SKM-1 treated with dmso at 0.1 percent for 144 hours (cell line): Measurements from ENCODE around the gene NPDC1.

Experiments
- DNase-seq: peaks from one replicate; lab custom pipeline; 2025; ENCODE audit not compliant: unreplicated experiment; lab: John Stamatoyannopoulos, UW

The NPDC1 gene

GRCh38 chr9:137046088-137046787 lies at the start of gene NPDC1:
Gene NPDC1 (minus strand): TSS chr9:137046177. CDS start chr9:137045989, 188 bp downstream.
- peak; percentile 59 for DNase-seq

- no peak for DNase-seq
Measured at GRCh38 chr9:137089232-137089947, 43.4 kb upstream of the NPDC1 start.

GRCh38 chr9:137088121-137088520 lies 42.1 kb upstream of the NPDC1 start:
- no peak for DNase-seq

GRCh38 chr9:137087409-137087925 lies 41.5 kb upstream of the NPDC1 start:
- DNase-seq: no peak

GRCh38 chr9:137086531-137087408 lies 40.8 kb upstream of the NPDC1 start, which contains the start of gene MAN1B1:
Gene MAN1B1 (plus strand): TSS chr9:137086985. CDS start chr9:137087000, 15 bp downstream.
- peak; percentile 97 for DNase-seq

- no peak for DNase-seq
Measured at GRCh38 chr9:137085920-137086530, 40.0 kb upstream of the NPDC1 start.

GRCh38 chr9:137084526-137084925 lies 38.5 kb upstream of the NPDC1 start:
- DNase-seq: no peak

GRCh38 chr9:137083394-137084004 lies 37.5 kb upstream of the NPDC1 start:
- DNase-seq: no peak

GRCh38 chr9:137082925-137083290 lies 36.9 kb upstream of the NPDC1 start:
- no peak for DNase-seq

- no peak for DNase-seq
Measured at GRCh38 chr9:137082222-137082924, 36.4 kb upstream of the NPDC1 start.

GRCh38 chr9:137080260-137081122 lies 34.5 kb upstream of the NPDC1 start:
- no peak for DNase-seq

- no peak for DNase-seq
Measured at GRCh38 chr9:137079401-137079787, 33.4 kb upstream of the NPDC1 start.

GRCh38 chr9:137078701-137079400 lies 32.9 kb upstream of the NPDC1 start:
- no peak for DNase-seq

GRCh38 chr9:137077758-137078693 lies 32.0 kb upstream of the NPDC1 start:
- DNase-seq: no peak

GRCh38 chr9:137077010-137077747 lies 31.2 kb upstream of the NPDC1 start, which contains the start of gene UAP1L1:
Gene UAP1L1 (plus strand): TSS chr9:137077517. CDS start chr9:137077533, 16 bp downstream.
- no peak for DNase-seq

GRCh38 chr9:137076636-137077009 lies 30.6 kb upstream of the NPDC1 start:
- no peak for DNase-seq
